NCI-H2107 (cell line): ENCODE data around the gene SBF1.

Experiments used
- DNase-seq: peaks from one replicate; lab custom pipeline; 2025; lab: John Stamatoyannopoulos, UW

The SBF1 gene

DNA sequence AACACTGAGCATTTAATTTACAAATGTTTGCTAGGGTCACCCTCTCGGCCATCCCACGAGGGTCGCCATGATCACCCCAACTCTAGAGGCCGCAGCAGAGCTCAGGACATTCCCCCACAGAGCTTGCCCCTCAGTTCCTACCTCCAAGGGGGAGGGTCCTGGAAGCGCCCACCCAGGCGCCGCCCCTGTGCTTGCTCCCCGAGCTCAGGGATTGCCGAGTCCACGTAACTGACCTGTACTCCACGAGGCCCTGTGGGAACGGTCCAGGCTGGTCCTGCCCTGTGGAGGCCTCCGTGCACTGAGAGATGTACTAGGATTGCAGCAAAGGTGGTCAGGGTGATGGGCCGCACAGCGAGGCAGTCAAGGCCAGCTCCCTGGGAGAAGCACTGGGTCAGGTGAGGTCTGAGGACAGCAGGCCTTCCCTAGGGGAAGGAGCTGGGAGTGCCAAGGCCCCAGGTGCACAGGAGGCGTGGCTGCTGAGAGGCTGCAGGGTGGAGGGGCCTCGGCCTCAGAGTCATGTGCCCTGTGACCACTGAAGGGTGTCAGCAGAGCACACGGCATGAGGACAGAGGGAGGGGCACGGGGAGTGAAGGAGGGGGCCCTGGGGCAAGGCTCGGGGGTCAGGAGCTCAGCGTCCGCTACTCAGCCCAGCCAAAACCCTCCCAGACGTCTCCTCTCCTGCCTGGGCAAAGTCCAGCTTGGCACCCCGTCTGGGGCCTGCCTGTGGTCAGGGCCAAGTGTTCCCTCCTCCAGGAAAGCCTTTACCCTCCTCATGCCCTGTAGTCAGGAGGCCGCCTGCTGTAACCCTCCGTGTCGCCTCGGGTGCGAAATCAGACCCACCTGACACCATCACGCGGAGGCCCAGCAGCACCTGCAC, 9.4 kb upstream of the SBF1 start:
- DNase-seq = no peak

DNA sequence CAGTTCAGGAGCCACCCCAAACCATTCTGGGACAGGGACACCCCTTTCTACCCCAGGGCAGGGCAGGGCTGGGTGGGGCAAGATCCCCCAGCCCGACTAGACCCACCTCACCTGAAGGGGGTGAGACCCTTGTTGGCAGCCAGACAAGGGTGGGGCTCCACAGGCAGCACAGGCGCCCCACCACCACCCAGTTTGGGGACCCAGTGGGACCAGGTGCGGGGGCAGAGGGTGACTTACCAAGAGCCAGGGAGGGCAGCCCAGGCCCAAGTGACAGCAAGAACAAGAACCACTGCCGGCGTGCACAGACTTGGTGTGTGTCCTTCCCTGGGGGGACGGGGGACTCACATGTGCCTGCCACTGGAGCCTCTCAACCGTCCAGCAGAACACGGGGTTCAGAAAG, 8.7 kb upstream of the SBF1 start:
- DNase-seq = no peak

DNA sequence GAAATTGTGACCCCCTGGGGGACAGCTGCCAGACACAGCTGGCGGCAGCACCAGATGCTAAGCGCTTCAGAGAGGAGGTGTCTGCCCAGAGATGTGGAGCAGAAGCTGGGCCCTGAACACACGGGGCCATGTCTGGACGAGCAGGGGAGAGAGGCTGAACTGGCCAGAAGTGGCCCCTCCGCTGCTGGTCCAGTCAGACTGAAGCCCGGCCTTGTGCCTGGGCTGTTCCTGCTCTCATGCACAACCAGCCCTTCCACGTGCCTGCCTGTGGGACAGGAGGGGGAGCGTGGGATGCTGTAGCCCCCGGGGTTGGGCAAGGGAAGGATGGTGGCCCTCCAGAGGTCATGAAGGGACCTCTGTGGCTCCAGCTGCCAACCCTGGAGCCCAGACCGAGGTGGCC, 8.3 kb upstream of the SBF1 start:
- no peak for DNase-seq

DNA sequence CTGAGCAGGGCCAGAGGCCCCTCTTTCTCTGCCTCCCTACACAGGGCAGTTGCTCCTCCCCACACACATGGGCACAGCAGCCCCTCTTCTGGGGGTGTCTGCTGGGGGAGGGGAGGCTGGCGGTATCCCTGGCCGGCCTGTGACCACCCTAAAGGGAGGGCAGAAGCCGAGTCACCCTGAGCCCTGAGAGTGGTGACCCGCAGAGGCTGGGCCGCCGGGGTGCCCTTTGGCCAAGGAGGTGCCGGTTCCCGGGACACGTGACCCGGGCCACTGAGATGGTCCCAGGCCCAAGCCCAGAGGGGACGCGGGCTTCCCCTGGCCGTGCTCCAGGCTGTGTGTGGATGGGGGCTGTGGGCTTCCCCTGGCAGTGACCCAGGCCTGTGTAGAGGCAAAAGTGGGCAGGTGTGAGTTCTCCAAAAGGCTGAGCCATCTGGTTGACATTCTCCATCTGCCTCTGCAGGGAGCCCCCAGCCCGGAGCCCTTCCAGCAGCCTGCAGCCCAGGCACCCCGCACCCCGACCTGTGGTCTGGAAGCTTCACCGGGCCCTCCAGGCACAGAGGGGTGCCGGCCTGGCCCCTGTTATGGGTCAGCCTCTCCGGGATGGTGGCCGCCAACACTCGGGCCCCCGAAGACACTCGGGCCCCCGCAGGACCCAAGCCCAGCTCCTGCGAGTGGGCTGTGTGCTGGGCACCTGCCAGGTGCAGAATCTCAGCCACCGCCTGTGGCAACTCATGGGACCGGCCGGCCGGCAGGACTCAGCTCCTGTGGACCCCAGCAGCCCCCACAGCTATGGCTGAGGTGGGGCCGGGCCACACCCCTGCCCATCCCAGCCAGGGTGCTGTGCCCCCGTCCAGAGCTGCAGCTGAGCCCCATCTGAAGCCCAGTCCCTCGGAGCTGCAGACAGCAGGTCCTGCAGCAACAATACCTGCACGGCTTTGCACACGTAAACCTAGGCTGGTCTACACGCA, 7.6 kb upstream of the SBF1 start:
- DNase-seq = no peak

DNA sequence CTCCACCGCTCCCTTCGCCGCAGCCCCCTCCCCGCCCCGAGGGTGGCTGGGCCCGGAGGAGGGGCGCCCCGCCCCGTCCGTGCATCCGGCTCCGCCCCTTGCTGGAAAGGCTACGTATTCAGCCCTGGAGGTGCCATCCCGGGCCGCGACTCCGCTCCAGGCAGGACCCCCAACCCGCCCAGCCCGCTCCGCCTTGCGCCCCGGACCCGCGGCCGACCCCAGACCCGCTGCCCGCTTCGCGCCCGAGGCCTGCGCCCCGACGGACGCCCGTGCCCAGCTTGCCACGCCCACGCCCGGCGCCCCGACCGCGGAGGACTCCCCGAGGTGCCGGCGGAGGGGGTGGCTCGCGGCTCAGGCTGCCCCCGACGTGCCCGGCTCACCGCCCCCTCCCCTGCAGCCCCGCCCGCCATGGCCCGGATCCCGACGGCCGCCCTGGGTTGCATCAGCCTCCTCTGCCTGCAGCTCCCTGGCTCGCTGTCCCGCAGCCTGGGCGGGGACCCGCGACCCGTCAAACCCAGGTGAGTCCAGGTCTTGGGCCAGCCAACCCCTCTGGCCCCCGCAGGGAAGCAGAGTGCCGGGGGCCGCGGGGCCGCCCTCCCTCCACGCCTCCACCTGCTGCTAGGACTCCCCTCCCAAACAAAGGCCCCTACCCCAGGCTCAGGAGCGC, 6.7 kb upstream of the SBF1 start, which contains the start of gene ADM2:
Gene ADM2, plus strand, starts transcription at position 104 of the 667 bp plus-strand sequence. Its CDS starts 305 bp downstream, at position 409.
- no peak for DNase-seq

DNA sequence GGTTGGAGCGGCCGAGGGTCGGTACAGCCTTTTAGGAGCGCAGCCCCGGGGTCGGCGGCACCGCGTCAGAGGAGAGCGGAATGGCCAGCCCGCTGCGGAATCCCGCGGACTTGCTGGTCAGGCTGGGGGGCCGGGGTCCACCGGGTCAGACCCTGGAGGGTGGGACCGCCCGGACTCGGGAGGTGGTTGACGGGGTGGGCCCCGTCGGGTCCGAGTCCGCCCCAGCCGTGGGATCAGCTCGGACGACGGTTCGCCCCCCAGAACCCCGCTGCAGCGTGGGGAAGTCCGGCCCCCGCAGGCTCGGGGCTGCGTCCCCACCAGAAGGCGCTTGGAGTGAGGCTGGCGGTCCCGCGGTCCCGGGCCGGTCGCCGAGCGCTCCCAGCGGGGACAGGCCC, 6.2 kb upstream of the SBF1 start:
- DNase-seq = no peak

DNA sequence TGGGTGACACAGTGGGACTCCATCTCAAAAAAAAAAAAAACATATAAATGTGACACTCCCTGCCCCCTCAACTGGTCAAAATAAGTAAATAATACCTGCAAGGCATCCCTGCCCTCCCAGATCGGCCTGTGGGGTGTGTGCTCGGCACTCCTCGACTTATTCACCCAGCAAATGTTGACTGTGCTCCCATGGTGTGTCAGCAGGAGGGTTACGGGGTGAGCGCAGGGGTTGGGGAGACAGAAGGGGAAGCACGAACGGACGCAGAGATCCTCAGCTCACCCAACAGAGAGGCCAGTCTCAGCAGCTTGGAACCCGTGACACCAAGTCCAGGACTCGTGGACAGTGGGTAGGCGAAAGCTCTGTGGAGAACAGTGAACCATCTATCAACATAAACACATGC, 4.9 kb upstream of the SBF1 start:
- no peak for DNase-seq

DNA sequence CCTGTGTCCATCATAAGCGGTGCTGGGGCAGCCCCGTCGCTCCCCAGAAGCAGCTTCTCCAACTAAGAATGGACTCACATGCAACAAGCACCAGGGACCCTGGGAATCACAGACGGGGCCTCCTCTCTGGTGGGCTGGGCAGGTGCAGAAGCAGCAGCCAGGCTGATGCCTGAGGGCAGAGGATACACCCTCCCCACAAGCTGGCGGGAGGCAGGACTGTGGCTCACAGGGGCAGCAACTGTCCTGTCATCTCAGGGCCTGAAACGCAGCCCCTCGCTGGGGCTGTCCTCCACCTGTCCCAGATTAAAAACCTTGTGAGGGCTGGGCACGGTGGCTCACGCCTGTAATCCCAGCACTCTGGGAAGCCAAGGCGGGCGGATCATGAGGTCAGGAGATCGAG, 3.1 kb upstream of the SBF1 start:
- DNase-seq = no peak

DNA sequence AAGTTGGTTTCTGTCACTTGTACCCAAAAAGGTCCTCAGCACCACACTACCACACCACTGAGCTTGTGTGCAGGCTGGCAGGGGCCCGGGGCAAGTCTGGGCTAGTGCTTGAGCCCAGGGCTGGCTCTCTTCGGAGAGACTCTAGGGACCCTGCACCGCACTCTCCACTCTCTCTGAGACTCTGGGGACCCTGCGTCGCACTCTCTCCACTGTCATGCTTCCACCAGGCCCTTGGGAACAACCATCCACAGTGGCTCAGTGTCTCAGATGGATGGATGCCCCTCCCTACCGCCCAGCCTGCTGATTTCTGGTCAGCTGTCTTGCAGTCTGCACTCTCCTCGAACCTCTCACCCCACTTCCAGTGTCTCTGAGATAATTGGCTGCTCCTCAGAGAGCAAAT, 2.0 kb upstream of the SBF1 start:
- no peak for DNase-seq

DNA sequence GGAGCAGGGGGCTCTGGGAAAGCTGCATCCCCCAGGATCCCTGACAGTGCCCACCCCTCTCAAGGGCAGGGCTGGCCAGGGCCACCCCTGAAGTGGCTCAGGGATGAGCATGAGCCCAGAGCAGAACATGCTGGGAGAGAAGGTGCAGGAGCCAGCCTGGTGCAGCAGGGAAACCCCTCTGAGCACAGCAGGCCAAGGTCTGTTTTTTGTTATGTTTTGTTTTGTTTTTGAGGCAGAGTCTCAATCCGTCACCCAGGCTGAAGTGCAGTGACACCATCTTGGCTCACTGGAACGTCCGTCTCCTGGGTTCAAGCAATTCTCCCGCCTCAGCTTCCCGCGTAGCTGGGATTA, 792 bp upstream of the SBF1 start:
- DNase-seq = no peak

DNA sequence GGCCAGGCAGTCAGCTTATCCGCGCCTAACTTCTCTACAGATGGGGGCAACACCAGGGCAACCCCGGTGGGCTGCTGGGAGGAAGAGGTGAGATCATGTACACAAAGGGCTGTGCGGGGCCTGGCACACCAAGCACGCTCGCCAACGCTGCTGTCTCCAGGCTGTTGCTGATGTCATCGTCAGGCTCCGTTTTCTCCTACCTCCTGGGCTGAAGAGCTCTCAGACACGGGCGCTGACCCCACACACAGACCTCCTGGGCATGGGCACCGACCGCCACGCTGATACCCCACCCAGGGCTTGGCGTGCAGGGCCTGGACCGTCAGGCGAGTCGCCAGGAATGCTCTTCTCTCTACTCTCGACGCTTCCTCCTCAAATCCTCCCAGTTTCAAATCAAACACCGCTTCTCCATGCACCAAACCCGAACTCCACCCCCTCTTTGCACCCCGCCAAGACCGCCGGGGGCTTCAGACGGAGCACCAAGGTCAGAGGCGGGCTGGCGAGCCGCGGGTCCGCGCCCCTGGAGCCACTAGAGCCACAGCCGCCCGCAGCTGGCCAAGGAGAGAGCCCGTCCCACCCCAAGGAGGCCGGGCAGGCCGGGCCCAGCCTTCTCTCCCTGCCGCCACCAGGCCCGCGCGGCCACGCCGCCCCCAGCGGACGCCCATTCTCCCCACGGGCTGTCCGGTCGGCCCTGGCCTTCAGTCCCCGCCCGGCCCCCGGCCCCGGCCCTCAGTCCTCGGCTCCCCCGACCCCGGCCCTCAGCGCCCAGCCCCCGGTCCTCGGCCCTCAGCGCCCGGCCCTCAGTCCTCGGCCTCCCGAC, 772 bp downstream of the SBF1 start:
- DNase-seq = no peak

DNA sequence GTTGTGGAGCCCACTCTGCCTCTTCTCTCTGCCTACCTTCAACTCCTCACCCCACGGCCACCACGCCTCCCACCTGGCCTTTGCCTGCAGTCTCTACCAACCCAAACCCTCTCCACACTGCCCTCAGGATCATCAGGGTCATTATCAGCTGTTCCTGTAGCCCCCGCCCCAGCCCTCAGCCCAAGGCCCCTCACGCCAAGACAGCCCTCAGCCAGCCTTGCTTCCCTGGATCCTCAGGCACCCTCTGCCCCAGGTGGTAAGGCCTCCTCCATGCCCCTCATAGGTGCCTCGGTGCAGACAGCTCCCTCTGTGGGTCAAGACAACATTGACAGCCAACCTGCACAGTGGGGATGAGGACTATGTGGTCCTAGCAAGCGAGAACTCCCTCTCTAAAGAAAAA, 1.7 kb downstream of the SBF1 start:
- no peak for DNase-seq

DNA sequence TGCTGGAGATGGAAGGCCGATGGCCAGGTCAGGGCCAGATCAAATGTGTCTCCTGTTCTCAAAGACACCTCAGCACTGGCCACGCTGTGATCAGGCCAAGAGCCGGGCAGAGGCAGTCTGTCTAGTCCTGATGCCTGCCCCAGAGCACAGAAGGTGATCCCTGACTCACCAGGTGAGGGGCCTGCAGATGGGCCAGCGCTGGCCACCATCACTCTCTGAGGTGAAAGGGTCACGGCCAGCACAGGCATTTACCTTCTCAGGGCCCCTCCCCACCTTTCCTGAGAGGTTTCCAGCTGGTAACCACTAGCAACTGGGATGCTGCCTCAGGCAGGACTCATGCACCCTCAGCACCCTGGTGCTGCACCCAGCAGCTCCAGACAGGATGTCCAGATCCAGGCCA, 2.9 kb downstream of the SBF1 start:
- no peak for DNase-seq

DNA sequence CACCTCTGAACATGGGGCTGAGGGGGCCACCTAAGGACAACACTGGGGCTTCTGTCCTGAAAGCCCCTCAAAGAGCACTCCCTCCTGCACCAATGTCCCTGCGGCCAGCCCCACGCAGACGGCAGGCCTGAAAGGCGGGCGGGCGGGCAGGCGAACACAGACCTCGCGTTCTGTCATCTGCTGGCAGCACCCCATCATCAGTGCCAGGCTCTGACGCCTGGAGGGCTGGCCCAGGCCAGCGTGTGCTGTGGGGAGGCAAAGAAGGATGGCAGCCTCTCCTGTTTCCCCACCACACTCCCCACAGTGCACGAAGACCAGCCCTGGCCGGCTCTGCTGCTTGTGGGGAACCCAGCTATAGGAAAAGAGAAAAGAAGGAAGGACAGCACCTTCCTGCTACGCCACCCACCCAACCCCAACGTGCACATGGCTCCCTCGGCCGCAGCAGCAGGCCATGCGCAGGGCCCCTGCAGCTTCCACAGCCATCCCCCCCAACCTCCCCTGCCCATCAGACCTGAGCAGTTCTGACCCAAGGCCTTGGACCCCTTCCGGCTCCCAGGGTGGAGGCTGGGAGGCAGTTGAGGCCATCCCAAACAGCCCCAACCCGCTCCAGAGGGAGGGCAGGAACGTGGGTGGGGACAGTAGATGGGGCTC, 3.5 kb downstream of the SBF1 start:
- no peak for DNase-seq

DNA sequence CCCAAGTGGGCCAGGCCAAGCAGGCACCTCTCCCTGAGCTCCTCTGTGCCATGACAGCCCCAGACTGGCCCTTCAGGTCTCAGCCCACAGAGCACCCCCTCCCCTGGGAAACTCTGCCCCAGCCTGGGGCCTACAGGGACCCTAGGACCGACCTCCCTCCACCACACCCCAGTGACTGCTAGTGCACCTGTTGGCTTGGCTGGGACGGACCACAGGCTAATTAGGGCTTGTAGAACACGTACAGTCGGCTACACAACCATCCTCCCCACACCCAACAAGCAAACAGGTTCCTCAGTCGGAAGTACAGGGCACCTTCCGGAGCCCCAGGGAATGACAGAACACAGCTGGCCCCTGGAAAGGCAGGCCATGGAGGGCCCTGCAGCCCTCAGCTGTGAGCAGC, 4.3 kb downstream of the SBF1 start:
- no peak for DNase-seq

DNA sequence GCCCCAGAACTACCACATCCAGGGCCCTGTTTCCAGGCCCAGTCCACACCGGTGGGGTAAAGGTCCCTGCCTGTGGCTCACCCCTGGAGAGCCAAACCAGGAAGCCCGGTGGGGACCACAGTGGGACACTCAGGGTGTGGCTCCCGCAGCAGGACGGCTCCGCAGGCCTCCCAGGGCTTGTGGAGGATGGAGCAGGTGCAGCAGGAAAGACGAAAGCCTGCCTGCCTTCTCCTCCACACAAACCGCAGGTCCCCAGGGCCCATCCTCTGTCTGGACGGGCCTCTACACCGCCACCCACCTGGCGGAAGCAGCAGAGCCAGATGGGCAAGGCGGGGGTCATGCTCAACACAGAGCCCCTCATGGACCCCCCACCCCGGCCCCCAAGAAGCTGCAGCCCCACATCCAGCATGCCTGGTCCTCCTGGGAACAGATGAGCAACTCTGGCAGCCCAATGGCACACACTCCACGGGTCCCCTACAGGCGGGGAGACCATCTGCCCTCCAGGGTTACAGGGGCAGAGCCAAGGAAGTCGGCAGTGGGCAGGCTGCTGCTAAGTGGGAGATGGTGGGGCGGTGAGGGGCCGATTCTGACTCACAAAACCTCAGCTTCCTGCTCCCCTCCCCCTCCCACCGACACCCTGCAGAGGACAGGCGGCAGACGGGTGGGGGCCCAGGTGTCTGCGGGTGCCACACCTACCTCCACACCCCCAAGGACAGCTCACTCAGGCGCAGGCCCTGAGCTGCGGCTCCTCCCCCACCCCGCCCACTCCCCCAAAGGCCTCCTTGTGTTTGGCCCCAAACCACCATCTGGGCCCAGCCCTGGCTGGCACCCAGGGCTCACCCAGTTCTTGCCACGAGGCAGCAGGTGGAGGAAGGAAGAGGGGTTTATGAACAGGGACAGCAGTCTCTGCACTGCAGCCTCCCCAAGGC, 5.2 kb downstream of the SBF1 start:
- DNase-seq = peak; percentile 78

DNA sequence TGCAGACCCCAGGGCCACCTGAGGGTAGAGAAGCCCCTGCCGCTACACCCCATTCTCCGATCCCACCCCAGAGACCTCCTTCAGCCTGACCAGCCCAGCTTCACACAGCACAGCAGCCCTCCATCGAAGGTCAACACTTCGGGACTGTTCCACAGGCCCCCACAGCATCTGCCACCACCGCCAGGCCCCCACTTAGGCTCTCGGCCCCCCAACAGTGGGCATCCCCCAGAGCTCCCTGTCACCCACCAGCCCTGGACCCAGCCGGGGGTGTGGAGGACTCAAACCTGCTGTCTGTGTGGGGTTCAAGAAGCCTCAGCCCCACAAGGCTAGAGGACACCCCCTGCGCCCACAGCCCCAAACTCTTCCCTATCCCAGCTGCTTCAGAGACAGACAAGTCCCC, 6.2 kb downstream of the SBF1 start:
- no peak for DNase-seq

DNA sequence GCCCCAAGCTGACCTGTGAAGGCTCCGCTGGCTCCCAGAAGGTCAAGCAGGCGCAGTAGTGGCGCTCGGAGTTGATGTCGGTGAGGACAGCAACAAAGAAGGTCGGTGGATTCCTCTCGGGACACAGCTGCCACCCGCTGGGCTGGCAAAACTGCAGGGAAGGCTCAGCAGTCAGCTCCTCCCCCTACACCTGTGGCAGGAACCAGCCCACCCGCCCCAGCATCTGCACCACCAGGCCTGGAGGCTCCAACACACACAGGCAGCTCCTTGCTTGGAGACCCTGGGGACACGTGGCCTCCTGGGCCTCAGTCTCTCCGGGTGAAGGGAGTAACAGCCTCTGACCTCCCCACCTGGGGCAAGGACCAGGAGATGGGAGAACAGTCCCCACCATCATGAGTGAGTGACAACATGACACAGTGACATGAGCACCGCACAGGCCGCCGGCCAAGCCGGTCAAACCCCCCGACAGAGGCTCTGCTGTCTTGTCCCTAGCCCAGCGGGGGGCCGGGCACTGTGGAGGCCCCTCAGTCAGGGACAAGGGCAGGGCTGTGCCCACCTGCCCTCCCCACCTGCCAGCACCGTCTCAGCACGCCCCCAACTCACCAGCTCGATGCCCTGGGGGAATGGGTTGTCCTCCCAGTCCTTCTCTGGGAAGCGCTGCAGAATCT, 6.9 kb downstream of the SBF1 start:
- no peak for DNase-seq

DNA sequence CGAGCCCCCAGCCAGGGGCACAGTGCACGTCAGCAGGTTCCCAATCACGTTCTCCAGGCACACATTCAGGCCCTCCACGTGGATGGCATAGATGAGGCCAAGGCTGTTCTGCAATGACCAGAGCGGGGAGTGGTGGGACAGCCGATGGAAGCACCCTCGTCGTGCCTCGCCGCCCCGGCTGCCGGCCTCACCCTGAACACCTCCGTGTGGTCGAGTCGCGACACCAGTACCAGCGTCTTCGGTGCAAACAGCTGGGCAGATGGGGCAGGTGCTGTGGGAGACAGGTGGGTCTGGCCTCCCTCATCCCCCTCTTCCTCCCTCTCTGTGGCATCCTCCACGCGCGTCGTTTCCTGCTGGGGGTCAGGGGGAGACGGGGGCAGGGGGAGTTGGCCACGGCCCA, 7.5 kb downstream of the SBF1 start:
- no peak for DNase-seq
